Renal pelvis (tissue), 4 donors: ENCODE results near the gene CAMK1D. TPM values are rescaled to one million over a fixed set of nuclear protein-coding genes. Genes with fewer than 3 reads are reported as not detected.
A peak's percentile ranks its signal among the peaks of the same experiment; 100 is the strongest.
"Not testable (repeated sequence)": the region's sequence is repeated elsewhere in the genome, so short reads cannot be mapped to it uniquely, and the experiment has no call there.

Source experiments
- DNase-seq: peaks from one replicate; pipeline ENCODE4 v3.0.0-alpha.2; 2013
- polyA plus RNA-seq, 3 donors: library from polyadenylated mRNA; unstranded; fragments of 120-200 nt; gene quantifications; one replicate each; pipeline ENCODE4 v1.2.1, GENCODE V29; 2013; ENCODE audit not compliant: insufficient read length in 3 of 3

CAMK1D gene
- polyA plus RNA-seq, 3 donors = 9.2 to 11.8 (median 10.6) TPM

DNA sequence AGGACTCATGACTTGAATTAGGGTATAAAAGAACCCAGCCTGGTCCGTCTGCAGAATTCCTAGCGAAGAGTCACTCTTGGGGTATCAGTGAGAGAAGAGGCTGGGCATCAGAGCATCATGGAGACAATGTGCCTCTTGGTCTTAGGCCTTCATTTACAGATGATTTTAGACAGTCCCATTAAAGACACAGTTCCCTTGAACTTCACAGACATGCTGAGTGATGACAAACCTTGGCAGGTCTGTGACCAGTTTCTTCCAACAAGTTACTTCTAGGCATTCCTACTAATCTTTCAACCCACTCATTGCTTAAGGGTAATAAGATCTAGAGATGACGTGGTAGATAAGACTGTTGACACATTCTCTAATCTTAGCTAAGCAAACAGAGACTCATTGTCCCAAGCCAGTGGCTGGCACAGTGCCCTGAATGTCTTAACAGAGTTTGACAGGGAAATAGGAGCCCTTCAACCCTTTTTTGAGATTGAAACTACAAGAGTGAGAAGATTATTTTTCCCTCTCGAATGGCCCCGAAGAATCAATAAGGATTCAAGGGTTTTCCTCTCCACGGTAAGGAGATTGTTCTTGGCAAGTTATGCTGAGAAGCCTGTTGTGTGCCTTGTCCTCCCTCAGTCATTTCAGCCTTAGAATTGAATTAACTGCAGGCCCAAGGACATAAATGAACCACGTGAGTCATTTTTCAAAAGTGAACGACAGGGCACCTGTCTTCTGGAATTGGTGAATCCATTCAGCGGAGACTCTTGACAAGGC lies 371.1 kb downstream of the CAMK1D start:
- peak; percentile 62 for DNase-seq

DNA sequence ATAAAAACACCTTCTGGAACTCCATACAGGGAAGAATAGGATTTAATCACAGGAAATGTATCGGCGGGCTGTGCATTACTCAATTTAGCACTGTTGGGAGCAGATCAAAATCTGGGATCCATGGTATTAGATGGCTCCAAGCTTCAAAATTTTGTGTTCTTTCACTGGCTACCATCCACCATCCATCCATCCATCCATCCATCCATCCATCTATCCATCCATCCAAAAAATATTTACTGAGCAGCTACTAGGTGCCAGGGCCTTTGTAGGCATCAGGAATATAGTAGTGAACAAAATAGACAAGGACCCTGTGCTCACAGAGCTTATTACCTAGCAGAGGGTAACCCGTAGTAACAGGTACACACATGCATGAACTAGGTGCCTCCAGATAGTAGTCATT lies 372.0 kb downstream of the CAMK1D start:
- no peak for DNase-seq

DNA sequence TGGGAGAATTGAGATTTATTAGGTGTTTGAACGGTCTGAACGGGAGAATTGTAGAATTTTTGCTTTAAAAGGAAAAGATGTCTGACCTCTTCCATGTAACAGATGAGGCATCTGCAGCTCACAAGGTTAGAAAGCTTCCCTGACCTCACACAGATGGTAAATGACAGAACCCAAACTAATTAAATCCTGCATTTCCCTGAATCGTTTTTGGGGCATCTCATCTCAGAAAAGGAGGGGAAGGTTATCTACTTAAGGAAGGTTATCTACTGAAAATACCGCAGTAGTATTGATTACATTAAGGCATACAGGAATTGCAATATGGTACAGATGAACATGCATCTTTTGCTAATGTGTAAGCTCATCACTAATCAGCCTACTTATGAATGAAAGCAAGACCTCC lies 373.9 kb downstream of the CAMK1D start:
- no peak for DNase-seq

DNA sequence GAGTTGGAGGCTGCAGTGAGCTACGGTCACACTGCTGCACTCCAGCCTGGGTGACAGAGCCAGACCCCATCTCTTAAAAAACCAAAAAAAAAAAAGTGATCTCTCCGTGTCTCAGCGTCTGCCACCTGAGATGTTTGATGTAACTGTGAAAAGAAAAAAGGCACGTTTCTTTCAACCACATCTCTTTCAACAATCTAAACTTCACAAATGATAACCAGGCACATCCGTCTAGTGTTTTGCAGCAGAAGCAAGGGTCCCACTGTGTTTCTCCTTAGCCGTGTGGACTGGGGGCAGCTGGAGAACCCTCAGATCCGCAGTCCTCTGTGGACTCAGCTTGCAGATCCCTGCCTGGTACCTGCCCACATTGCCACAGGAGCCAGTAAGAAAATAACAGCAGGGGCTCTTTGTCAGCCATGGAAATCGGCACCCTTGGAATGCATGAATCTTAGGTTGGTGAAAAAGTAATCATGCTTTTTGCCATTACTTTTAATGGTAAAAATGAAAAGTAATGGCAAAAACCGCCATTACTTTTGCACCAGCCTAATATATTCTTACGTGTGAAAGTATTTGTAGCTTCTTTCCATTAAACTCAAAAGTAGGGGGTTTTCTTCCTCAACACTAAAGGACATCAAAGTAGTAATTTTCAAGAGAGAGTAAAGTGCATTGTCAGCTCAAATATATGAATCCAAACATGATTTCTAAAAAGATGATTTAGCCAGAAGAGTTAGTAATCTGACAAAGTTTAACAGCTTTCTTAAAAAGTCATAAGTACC lies 375.6 kb downstream of the CAMK1D start:
- DNase-seq = no peak

DNA sequence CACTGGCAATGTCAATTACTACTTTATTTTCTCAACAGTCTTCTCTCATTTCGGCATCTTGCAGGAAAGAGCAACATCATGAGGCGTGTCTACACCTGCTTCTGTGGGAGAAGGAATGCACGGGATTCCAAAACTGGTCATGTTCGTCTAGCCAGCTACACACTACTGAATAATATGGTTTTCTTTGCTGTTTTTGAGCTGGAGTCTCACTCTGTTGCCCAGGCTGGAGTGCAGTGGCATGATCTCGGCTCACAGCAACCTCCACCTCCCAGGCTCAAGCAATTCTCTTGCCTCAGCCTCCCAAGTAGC lies 376.2 kb downstream of the CAMK1D start:
- not testable (repeated sequence) for DNase-seq

DNA sequence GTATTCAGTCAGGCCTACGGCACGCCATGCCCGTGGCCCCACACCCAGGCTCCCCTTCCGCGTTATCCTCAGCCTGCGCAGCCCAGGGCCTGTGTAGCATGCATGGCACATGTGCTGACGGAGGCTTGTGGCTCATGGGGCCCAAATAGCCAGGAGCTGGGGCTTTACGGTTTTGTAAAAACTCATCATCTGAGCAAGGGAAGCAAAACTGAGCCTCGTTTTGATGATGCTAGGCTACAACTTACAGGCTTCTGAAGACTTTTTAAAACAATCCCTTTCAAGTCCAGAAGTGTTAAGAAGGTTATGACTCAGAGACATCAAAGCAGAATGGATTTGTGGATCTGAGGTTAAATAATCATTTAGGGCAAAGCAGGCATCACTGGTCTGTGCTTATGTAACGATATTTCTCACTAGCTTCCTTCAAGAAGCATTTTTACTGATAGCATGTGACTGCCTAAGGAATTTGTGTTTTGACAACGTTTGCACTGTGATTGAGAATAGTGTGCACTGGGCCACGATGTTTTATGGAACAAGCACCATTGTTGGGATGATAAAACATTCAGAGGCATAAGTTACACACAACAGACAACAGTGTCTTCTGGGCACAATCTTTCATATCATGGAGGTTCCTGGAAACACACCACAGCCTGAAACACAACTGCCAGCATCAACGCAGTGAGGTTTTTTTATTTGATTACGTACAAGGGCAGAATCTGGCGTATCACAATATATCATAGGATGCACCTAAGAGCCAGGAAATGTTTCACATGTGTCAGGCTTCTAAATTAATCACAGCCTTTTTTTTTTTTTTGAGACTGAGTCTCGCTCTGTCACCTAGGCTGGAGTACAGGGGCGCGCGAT lies 377.9 kb downstream of the CAMK1D start:
- no peak for DNase-seq

DNA sequence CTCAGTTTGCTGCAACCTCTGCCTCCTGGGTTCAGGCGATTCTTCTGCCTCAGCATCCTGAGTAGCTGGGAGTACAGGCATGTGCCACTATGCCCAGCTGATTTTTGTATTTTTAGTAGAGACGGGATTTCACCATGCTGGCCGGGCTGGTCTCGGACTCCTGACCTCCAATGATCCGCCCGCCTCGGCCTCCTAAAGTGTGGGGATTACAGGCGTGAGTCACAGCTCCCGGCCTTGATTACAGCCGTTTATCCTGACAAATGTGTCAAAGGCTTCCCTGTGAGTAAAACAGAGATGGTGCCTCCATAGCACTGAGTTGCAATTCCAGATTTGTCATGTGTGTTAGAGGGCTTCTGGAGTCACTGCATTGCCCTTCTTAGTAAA lies 378.5 kb downstream of the CAMK1D start:
- DNase-seq = no peak

DNA sequence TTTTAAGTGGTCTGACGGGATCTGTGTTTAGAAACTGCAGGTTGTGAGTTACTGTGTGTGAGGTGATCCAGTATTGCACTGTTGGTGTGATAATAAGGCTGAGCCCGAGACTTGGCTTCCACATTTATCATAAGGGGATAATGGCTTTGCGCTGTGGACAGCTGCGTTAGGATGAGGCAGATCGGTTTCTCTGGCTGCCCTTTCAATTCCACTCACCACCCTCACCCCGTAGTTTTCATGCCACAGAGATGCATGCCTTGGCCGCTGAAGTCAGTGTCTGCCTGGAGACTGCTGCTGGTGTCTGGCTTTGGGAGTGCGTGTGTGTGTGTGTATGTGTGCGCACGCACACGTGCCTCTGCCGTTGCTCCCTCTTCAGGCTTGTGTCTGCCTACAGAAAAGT lies 379.1 kb downstream of the CAMK1D start:
- no peak for DNase-seq

DNA sequence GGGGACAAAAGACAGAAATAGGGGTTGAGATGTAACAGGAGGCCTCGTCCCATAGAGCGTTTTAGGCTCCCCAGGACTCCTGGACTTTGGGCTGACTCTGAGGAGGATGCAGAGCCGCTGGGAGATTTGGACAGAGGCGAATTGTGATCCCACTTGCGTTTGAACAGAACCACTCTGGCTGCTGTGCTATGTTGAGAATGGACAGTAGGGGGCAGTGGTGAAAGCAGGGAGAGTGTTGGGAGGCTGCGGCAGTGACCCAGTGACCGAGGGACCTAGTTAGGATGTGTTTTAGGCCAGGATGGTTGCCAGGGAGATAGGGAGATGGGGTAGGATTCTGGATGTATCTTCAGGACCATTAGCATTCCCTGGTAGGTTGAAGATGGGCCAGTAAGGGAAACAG lies 380.5 kb downstream of the CAMK1D start:
- DNase-seq = no peak

DNA sequence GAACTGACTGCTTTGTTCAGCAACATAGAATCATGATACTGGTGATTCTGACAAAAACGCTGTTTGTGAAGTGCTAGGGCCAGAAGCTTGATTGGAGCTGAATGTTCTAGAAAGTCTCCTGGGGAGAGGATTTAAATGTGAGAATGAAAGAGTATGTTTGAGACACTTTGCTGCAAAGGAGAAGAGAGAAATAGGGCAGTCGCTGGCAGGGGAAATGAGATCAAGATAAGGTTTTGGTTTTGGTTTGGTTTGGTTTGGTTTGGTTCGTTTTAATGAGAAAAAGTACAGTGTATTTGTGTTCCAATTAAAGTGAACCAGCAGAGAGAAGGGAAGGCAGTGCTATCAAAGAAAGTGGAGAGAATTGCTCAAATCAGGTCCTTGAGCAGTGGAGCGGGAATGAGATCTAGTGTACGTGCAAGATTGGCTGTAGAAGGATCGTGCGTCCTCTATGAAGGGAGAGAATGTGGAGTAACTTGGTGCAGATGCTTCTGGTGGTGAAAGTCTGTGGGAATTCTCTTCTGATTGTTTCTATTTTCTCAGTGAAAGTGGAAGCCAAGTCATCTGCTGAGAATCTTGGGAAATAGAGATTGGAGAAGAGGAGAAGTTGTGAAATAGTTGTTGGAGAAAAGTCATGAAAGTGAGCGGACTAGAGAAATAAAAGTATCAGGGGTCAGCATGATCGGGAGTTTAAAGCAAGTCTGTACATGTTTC lies 381.6 kb downstream of the CAMK1D start:
- DNase-seq = no peak

DNA sequence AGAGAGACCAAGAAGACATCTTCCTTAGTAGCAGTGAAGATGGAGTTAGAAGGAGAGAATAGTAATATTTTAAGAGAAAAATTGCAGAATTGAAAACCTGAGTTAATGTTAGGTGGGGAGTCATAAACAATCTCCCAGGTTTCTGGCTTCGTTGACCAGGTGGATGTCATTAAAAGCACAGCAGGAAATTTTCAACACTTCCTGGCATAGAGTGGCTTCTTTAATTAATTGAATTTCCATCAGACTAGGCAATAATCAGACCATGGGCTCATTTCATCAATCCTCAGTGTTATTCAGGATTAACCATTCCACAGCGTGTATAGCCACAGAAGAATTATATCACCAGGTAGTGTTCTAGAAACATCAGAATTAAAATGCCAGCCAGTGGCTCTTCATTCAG lies 383.9 kb downstream of the CAMK1D start:
- no peak for DNase-seq

DNA sequence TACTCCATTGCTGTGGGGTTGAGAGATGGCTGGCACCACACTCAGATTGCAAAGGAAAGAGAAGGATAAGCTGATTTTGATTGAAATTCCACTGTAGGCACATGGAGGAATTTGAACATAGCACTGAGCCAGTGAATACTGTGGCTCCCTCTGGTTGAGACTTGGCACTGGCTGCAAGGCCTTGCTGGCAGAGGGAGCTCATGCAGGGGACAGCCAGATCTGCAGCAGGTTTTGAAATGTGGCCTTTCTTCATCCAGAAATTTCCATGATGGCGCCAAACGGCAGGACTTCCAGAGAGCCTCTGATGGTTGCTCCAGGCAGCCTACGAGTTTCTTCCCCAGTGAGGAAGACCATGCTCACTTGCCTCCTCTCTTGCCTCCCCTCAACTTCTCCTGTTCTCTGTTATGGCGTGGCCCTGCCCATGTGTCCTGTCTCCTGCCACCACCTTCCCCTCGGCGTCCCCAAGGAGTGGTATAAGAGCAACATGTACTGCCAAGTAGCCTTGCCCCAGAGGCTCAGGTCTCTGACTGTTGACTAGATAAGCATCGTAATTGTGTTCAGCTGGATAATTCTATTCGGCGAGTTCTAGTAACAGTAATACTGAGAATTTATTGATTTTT lies 386.6 kb downstream of the CAMK1D start:
- no peak for DNase-seq

DNA sequence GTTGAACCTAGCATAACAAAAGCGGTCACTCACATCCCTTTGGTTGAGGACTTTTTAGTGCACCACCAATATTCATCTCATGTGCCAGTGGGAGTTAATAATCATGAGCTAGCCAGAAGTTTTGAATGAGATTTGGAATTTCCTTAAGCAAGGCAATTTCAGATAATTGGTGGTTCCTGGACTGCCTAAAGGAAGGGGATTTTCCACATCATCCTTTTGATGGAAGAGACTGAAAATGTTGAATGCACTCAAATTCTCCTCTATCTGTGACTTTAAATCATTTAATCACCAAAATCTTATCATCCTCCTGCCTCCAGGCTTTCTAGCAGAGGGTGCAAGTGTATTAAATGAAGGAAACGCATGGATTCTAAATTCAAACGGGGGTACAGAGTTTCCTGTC lies 391.5 kb downstream of the CAMK1D start:
- no peak for DNase-seq

DNA sequence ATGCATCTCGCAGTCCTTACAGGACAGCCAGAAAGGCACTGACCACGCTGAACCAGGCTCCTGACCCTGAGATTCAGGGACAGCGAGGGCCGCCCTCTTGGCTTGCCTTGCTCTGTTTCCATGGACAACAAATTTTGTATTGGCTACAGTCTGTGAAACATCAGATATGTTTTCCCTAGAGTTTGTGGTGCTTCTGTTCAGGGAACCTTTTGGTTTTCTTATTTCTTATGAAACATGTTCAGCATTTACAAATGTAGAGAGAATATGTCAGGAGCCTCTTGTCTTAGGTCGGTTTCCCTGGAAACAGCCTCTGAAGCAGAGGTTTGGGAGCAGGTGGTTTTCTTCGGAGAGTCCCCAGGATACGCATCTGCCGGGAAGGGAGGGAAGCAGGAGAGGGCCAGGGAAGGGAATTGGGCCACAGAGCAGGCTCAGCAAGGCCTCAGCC lies 392.0 kb downstream of the CAMK1D start:
- no peak for DNase-seq

DNA sequence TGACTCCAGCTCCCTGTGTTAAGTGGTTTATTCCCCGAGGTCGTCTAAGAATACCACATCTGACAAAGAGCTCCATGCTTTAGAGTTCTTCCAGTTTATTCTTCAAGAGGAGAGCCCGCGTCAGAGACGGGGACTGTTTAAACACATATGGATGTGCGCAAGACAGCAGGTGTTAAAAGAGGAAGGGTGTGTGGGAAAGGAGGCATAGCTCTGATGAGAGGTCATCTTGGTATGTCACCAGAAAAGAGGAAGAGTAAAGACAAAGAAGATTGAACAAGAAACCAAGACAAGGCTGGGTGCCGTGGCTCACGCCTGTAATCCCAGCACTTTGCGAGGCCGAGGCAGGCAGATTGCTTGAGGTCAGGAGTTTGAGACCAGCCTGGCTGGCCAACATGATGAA lies 393.4 kb downstream of the CAMK1D start:
- DNase-seq = no peak

DNA sequence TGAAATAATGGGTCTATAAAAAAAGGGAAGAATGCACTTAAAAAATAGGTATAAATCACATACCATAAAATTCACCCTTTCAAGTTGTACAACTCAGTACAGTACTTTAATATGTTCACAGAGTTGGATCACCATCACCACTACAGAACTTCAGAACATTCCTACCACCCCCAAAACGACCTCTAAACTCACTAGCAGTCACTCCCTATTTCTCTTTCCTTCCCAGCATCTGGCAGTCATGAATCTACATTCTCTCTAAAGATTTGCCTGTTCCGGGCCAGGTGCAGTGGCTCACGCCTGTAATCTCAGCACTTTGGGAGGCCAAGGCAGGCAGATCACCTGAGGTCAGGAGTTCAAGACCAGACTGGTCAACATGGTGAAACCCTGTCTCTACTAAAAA lies 394.1 kb downstream of the CAMK1D start:
- not testable (repeated sequence) for DNase-seq

DNA sequence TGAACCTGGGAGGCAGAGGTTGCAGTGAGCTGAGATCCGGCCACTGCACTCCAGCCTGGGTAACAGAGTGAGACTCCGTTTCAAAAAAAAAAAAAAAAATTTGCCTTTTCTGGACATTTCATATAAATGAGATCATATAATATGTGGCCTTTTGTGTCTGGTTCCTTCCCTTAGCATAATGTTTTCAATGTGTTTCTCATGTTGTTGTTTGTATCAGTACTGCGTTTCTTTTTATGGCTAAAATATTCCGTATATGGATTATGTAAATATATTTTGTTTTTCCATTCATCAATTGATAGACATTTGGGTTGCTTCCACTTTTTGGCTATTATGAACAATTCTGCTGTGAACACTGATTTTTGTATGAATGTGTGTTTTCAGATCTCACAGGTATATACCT lies 394.6 kb downstream of the CAMK1D start:
- no peak for DNase-seq

DNA sequence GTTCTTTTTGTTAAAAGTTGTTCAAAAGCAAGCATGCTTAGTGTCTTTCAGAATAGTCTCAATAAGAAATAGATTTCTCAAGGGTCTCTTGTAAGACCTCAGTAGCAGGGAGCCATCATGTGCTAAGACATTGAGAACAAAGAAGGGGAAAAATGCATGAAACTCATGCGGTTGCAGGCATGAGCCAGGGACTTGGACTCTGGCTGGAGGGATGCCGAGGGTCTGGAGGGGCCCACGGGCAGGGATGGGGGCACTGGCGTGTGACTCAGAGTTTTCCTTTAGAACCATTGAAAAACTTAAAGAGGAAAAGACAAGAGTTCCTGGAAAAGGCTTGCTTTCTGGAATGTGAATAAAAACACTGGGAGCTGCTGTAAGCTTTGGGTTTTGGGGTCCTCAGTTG lies 398.8 kb downstream of the CAMK1D start:
- no peak for DNase-seq

DNA sequence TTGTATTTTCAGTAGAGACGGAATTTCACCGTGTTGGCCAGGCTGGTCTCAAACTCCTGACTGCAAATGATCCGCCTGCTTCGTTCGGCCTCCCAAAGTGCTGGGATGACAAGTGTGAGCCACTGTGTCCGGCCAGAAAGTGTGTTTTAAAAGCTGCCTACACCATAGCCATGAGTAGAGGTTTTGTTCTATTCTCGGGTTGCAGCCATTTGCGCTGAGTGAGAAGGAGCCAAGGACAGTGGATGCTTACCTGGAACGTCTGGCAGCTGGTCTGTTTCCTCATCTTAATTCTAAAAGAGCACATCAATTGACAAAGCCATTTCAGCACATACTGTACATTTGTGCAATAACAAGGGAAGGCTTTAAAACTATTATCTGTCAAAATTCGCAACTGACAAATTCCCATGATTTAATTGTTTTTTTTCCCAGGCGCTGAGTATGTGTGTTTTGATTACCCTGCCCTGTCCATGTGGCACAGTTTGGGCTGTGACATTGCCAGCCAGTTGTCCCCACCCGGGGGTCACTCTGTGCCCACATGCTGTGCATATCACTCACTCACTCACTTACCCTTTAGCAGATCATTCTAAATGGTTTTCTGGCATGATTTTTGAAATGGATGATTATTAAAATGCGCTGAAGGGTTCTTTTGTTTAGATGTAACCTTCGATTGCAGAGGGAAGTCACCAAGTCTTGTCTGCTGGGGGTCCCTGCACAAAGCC lies 400.6 kb downstream of the CAMK1D start:
- DNase-seq = no peak

DNA sequence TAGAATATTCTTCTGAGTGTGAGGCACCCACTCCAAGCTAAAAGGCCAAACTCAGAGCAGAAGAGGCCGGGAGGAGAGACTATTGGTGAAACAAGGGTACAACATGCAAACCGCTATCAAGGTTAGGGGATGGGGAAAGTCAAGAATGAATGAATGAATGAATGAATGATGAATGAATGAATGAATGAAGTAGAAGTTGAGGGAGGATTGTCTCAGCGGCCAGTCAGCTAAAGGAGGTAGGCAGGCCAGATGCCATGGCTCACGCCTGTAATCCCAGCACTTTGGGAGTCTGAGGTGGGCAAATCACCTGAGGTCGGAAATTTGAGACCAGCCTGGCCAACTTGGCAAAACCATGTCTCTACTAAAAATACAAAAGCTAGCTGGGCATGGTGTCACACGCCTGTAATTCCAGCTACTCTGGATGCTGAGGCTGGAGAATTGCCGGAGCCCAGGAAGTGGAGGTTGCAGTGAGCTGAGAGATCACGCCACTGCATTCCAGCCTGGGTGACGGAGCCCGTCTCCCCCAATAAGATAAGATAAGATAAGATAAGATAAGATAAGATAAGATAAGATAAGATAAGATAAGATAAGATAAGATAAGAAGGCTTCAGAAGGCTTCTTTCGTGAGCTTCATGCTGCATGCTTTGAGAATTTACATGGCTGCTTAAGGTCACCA lies 401.3 kb downstream of the CAMK1D start:
- no peak for DNase-seq
